GM18861 (cell line): ENCODE data around the gene SLC35D2.
"Not testable (repeated sequence)": the region's sequence is repeated elsewhere in the genome, so short reads cannot be mapped to it uniquely, and the experiment has no call there.

Experiments used
- ATAC-seq: cut with Tn5 transposase; IDR thresholded peaks from one replicate; pipeline ENCODE4 v1.9.1; 2021; ENCODE audit not compliant: unreplicated experiment

Gene SLC35D2

GRCh38 chr9:96361668-96362067 lies 21.8 kb downstream of the SLC35D2 start:
- no peak for ATAC-seq

GRCh38 chr9:96360976-96361375 lies 22.5 kb downstream of the SLC35D2 start:
- no peak for ATAC-seq

- not testable (repeated sequence) for ATAC-seq
Measured at GRCh38 chr9:96360523-96360922, 23.0 kb downstream of the SLC35D2 start.

- no peak for ATAC-seq
Measured at GRCh38 chr9:96350866-96351265, 32.6 kb downstream of the SLC35D2 start.

GRCh38 chr9:96348261-96348660 lies 35.2 kb downstream of the SLC35D2 start:
- no peak for ATAC-seq

GRCh38 chr9:96345551-96345950 lies 38.0 kb downstream of the SLC35D2 start:
- no peak for ATAC-seq

GRCh38 chr9:96344458-96345180 lies 38.9 kb downstream of the SLC35D2 start:
- ATAC-seq: no peak

- ATAC-seq: no peak
Measured at GRCh38 chr9:96343515-96344360, 39.8 kb downstream of the SLC35D2 start.

- no peak for ATAC-seq
Measured at GRCh38 chr9:96342571-96343245, 40.8 kb downstream of the SLC35D2 start.

- ATAC-seq: no peak
Measured at GRCh38 chr9:96340707-96341106, 42.8 kb downstream of the SLC35D2 start.

GRCh38 chr9:96338299-96338698 lies 45.2 kb downstream of the SLC35D2 start:
- no peak for ATAC-seq

- ATAC-seq: no peak
Measured at GRCh38 chr9:96333958-96334357, 49.6 kb downstream of the SLC35D2 start.

- ATAC-seq: no peak
Measured at GRCh38 chr9:96331236-96331947, 52.1 kb downstream of the SLC35D2 start.

- ATAC-seq: no peak
Measured at GRCh38 chr9:96327694-96328352, 55.7 kb downstream of the SLC35D2 start.

- no peak for ATAC-seq
Measured at GRCh38 chr9:96323169-96323568, 60.3 kb downstream of the SLC35D2 start.

GRCh38 chr9:96322736-96323135 lies 60.8 kb downstream of the SLC35D2 start:
- not testable (repeated sequence) for ATAC-seq

- not testable (repeated sequence) for ATAC-seq
Measured at GRCh38 chr9:96322210-96322609, 61.3 kb downstream of the SLC35D2 start.

- ATAC-seq: no peak
Measured at GRCh38 chr9:96321515-96321914, 62.0 kb downstream of the SLC35D2 start.

GRCh38 chr9:96320749-96321280 lies 62.7 kb downstream of the SLC35D2 start:
- ATAC-seq: no peak

GRCh38 chr9:96318921-96319565 lies 64.5 kb downstream of the SLC35D2 start:
- no peak for ATAC-seq
